NCI-H526 (cell line): Measurements from ENCODE around the gene LRRC10B.

ENCODE experiments used
- DNase-seq, 2 experiments: peaks; one replicate each; lab custom pipeline; 2025; lab: John Stamatoyannopoulos, UW

Gene LRRC10B

DNA sequence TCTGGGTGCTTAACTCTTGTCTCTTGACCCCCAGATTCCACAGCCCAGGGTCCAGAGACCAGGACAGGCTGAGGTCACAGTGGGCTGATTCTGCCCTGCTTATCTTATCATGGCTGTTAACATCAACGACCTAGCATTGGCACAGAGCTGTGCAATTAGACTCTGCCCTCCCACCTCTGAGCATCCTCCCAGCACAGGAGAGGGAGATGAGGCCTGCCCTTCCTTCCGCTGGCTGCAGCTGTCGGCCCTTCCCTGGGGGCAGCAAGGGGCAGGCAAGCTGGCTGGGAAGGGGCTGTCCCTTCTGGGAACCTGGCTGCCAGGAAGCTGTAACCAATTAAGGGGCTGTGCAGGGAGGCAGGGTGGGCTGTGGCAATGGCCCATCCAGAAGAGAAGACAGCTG is 22.5 kb downstream of the LRRC10B start:
- DNase-seq = no peak

DNA sequence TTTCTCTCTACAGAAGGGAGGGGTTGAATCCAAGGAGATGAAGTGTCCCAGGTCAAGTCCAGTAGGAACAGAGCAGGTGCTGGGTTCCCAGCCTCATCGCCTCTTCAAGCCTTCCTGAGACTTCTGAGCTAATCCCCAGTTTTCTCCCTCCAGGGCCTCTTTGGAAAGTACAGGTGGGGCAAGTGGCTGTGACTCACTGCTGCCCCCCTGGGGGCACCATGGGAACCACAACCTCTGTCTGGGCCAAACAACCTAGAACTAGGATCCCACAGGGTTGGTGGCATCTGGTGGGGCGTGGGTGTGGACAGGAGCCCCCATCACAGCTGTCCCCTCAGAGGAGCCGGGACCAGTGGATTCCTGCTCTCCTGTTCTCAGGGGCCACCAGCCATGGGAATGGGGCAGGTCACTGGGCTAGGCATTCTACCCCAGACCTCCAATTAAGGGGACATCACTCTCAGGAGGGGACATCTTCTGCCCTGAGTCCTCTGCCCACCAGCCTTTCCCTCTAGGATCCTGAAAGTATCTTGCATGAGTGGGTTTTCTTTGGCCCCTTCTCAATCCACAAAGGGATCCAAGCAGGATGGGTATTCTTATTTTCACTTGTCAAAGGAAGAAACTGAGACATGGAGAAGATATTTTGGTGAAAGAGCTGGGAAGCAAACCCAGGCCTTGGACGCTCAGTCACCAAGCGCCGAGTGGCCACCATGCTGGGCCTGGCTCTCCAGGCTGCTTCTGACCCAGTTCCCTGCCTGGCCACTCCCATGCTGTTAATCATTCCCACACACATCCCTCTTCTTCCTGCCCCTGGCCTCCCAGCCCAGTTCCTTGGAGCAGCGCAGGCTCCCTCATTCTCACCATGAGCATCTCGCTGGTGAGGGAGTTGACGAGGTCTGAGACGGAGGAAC is 23.8 kb downstream of the LRRC10B start:
- peak; percentile 30 to 73 for DNase-seq

DNA sequence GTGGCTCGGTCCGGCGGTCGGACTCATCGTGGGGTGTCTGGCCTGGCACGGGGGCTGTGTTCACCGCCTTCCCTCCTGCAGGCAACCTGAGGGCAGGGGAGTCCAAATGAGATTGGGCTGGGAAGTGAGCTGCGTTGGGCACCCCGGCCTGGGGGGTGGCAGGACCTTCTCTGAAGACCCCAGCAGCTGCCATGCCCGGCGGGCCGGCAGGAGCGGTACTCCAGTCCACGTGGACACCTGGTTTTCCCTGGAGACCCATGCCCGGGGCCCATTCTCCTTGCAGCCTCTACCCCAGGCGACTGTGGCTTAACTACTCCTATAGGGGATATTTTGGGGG is 24.5 kb downstream of the LRRC10B start:
- DNase-seq = no peak

DNA sequence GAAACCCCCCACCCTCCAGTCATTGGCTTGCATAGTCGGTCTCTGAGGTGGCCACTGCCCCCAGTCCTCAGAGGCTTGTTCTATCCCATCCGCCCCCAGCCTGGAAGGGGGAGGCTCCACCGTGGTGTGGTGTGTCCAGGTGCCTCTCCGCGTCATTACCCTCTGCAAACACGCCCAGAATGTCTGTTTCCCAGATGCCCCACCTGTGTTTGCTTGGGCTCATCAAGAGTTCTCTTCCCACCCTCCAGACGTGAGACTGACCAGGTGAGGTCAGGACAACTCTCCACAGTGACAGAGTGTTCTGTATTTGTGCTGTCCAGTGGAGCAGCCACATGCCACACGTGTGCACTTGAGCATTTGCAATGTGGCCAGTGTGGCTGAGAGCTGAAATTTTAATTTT is 24.9 kb downstream of the LRRC10B start:
- DNase-seq = peak; percentile 86 to 95

DNA sequence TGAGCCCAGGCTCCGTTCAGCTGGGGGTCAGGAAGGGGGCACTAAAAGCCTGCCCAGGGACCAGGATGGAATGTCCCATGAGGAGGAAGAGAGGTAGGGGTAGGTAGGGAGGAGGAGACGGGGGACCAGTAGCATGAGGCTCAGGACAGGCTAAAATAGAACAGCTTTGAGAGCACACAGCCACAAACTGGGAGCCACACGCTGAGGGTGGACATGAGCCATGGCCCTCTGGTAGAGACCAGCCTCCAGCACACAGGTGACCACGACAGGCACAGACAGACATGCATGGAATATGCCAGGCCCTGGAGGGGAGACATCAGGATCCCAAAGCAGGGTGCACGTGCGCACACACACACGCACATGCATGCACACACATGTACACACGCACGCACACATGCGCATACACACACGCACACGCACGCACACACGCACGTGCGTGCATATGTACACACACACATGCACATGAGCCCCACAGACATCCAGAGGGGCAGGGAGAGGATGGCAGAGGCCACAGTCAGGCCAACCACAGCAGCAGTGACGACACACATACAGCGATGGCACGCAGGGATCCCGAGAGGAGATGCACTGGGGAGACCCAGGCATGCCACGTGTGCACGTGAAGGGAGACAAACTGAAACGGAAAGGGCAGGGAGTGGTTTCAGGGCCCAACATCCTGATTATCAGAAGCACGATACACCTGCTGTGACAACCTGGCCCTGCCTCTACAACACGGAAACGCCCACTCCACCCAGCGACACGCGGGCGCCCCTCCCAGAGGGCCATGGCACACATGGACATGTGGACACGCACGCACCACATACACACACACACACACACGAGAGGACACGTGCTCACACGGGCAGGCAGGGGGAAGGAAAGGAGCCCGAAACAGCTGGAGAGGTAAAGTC is 25.7 kb downstream of the LRRC10B start:
- peak in 1 of 2 experiments; percentile 60 for DNase-seq

DNA sequence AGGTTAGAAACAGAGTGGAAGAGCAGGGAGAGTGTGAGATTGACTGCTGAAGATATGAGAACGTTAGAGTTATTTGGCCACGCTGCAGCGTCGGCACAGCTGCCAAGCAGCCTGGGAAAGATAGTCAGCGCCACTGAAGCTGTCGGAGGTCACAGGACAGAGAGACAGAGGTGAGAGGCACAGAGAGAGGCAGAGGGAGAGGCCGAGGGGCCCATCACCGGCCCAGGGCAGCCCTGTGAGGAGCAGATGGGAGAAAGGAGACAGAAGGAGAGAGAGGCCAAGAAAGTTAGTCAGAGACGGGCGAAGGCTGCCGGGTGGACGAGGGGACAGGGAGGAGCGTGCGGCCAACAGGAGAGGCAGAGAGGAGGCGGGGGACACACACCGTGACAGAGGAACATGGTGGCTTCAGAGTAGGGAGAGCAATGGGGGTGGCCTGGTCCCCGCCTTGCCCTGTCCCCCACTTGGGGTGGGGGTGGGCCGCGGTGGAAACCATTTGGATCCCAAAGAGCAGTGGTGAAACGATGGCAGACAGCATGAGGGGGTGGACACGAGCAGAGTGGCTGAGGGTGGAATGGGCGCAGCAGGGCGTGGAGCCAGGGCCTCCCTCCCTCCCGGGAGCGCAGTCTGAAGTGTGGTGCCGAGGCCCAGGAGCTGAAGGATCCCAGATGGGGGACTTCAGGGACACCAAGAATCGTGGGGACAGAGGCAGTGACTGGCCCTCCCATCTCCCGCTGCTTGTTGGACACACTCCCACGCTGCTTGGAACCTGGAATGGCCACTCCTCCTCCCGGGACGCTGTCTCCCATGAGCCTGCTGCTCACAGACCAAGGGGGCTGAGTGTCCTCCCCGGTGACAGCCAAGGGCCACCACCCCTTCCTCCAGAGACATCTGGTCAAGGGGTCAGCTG is 26.6 kb downstream of the LRRC10B start:
- no peak for DNase-seq

DNA sequence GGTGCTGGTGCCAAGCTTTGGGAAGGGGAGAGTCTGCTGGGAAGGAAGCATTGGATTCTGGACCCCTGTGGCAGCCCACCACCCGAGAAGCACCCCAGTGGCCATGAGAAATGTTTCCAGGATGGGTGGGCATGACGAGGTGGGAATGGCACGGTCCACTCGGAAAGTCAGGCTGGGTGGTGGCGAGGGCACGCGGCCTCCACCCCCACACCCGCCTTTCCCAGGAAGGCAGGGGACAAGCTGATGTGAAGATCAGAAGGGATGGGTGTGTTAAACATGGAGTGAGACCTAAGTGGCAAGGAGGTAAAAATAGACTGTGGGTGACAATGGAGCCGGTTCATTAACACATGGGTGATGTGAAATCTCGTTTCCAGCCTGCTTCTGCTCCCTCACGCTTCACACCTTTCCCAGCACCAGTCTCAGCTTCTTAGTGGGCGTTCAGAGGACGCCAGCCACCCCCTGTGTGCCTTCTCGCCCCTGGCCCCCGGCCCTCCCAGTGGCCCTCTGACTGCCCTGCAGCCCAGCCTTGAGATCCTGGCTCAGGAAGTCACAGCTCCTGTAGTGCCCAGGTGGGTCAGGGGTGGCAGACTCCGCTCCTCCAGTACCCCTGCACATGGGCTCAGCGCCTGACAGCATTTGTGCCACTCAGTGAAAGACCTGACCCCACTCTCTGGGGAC is 27.6 kb downstream of the LRRC10B start:
- DNase-seq = no peak

DNA sequence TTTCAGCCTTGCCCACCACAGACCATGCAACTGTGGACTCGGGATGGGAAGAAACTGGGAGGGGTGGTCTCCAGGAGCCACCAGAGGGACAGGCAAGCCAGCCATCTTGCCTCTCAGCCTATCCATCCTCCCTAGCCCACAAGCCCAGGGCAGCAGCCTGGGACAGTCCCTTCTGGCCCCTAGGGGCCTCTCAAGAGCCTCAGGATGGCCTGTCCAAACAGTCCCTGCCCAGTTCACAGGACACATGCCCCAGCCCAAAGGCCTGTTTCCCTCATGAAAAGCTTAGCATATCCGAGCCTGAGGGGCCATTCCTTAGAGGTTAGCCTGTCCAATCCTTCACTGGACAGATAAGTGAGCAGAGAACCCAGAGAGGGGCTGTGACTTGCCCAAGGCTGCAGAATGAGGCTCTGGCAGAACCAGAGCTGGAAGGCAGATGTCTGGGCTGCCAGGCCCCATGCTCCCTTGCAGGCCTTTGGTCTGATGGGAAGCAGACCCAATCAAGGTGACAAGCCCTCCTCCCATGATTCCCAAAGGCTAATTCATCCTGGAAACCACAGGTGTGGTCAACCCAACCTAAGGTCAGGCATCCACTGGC is 28.2 kb downstream of the LRRC10B start:
- DNase-seq = no peak

DNA sequence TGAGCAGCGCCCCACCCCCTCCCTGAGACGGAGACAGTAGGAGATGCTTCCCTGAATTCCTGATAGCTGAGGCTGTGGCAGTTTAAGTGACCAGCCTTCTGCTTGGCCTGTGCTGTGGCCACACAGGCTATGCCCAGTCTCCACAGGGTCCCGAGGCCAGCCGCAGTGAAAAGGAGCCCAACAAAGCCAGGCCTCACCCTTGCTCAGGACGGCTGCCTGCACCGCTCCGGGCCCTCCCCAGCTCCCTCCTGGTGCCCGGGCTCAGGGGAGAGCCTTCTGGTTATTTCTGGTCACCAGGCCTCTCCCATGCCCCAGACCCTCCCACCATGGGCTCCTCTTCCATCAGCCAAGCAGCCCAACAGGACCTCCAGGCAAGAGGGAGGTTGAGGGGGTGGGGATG is 28.8 kb downstream of the LRRC10B start:
- no peak for DNase-seq

DNA sequence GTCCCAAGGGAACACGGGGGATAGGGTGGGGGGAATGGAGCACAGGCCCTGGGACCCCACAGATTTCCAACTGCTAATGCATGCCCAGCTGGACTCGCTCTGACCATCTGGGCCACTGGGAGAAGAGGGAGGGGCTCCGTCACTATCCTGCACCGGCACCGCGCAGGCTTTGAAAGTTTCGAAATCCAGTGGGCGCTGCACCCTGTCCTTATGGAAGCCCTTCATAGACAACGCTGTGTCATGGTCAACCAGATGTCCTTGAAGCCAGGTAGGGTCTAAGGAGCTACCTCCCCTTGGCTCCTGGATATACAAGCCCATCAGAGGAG is 30.1 kb downstream of the LRRC10B start:
- no peak for DNase-seq

DNA sequence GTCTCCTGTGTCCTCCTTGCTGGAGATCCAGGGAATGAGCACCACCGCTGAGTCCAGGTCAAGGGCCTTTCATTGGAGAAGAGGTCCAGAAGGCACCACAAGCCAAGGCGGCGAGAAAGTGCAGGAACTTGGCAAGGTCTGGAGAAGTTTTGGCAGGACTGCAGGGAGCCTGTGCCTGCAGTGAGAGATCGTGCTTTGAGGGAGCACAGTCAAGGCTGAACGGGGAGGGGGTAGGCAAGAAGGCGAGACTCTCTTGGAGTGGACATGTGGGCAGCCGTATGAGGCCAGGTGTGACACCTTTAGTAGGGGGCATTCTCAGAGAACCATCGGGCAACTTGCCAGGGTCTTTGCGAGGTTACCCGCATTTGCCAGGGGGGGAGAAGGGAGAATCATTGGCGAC is 30.5 kb downstream of the LRRC10B start:
- DNase-seq = no peak

DNA sequence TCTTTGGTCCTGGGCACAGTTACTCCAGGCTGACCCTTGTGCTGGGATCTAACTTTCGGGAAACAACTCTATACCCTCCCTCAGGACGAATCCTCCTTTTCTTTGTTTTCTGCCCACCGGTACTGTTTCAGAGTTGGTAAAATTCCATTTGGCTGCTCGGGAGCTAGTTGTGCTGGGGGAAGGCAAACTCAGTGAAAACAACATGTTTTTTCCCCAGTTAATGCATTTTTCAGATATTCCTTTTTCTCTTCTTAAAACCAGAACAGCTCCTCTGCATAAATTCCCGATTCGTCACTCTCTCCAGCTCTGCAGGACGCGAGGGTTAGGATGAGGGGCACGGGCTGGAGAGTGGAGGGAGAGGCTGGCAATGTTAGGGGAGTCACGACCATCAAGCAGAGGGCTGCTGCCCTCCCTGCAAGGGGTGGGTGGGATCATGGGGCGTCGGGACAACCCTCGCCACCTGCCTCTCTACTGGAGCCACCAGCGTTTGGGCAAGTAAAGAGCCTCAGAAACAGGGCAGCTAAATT is 31.3 kb downstream of the LRRC10B start:
- DNase-seq = no peak

DNA sequence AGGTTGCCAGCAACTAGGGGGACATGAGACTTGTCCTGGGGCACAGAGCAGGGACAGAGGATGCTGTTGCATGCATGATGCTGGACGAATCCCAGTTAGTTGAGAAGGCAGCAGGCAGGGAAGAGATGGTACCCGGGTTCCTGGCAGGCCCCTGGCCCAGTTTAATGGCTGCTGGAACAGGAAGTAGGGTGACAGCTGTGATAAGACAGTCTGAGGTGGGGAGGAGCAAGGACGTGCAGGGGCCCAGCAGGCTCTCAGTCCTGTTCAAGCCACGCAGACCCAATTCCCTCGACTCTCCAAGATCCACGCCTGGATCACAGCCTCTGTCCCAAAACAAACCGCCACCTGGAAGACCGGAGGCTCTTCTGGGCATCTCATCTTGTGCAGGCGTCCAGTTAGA is 32.0 kb downstream of the LRRC10B start:
- no peak for DNase-seq

DNA sequence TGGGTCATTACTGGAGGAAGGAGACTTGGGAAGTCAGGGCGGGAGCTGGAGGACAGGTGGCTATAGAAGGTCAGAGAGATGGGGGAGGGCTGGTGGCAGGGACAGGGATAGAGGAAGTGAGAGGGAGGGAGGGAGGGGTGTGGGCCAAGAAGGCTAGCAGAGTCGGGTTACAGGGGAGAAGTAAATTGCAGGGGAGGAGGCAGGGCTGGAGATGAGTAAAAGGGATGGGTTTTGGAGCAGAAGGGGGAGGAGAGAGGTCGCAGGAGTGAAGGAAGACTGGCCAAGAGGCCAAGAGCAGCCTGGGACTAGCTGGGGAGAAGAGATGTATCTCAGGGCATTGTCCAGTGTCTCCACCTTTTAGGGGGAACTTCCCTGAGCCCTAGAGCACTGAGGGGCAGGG is 33.0 kb downstream of the LRRC10B start:
- DNase-seq = peak in 1 of 2 experiments; percentile 27

DNA sequence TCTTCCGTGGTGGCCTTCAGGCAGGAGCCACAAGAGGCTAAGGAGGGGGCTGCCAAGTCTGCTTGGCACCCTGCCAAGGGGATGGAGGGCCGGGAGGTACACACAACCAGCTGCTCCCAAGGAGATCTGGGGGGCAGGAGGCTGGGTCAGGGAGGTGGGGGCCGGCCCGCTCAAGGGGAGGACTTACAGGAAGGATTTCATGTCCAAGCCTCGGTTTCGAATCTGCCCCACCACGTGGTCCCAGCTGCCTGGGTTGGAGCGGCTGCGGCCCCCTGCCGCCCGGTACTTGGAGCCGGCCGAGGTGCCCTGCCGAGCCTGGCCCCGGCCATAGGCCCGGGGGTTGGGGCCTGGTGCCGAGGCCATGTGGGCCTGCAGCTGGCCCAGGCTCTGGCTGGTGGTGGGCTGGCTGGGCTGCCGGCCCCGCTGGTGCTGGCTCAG is 33.5 kb downstream of the LRRC10B start:
- no peak for DNase-seq

DNA sequence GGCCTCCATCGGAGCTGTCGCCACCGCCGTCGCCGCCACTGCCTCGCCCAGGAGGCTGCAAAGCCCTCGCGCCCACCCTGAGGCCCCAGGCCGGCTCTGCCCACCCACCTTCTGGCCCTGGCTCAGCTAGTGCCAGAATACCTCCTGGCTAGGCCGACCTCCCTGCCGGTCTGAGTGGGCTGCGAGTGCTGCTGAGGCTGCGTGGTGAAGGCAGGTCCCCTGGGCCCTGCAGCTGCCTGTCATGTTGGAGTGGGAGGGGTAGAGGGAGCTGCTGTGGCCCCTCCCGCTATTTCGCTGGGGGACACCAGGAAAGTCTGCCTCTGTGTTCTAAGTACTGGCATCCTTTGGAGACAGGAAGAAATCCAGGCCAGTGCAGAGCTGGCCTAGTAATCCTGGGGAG is 34.2 kb downstream of the LRRC10B start:
- no peak for DNase-seq

DNA sequence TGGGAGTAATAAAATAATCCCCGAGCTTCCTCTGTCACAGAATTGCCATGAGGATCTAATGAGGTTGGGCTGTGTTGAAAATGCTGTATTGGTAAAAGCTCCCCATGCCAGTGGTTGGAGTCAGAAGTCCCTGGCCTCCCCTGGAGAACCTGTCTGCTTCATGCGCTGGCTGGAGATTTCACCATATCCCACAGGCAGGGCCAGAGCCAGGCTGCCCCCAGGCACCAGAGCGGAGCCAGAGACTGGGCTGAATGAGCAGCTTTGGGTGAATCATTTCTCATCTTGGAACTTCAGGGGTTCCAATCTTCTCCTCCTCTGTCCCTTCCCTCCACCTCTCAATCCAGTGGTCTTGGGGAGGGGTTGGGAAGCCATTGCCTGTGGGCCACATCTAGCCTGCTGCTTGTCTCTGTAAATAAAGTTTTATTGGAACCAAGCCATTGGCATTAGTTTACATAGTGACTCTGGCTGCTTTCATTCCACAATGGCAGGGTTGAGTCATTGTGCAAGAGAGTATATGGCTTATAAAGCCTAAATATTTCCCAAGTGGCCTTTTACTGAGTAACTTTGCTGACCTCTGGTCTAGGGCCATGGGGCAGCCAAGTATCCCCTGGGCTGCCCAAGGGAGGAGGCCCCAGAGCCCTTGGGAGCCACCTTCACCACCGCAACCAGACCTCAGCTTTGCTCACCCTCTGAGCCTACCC is 35.2 kb downstream of the LRRC10B start:
- DNase-seq = no peak

DNA sequence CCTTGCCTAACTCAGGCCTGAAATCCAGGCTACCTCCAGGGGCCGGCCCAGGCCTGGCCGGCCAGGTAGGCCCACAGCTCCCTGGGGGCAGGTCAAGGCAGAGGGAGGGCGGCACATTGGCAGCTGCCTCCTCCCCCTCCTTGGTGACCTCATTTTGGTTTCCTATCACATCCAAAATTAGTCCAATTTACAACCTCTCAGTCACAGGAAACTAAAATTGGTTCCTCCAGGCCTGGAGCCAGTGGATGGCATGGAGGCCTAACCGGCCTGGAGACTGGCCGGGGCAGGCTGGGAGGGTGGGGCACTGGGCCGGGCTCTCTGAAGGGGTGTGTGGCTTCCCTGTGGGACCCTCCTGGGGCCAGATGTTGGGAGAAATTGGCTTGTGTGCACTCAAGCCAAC is 35.9 kb downstream of the LRRC10B start:
- no peak for DNase-seq

DNA sequence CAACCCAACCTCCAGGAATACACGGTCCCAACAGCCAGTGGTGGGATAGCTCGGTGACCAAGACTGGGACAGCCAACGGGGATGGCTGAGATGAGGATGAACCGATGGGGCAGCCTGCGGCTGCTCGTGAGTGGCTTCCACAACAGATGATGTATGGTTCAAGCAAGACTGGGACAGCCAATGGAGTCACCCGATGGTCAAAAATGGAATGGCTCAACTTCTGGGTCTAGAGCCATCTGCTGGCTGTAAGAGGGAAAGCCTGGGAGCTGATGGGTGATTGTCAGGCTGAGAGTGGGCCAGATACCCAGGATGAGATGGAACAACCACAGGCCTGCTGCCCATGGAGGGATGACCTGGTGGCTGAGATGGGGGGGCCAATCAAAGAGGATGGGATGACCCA is 36.8 kb downstream of the LRRC10B start:
- DNase-seq = peak in 1 of 2 experiments; percentile 14

DNA sequence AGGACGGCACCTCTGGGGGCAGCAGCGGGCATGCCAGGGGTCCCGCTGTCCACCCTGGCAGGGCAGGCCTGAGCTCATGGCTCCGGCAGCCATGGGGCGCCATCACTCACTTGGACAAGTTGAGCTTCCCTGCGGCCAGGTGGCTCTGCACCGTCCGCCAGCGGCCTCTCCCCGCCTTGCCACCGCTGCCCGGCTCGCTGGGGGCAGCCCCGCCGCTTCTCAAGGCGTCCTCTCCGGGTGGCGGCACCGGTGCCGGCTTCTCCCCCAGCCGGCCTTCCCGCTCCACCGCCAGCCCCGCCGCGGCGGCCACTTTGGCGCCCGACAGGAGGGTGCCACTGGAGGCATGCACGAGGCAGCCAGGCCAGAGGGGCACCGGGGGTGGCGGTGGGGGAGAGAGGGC is 37.4 kb downstream of the LRRC10B start:
- DNase-seq = no peak
